COLO668 (cell line): ENCODE results near the gene EMSY.
"Not testable (repeated sequence)": the region's sequence is repeated elsewhere in the genome, so short reads cannot be mapped to it uniquely, and the experiment has no call there.

Experiments
- DNase-seq: peaks from one replicate; lab custom pipeline; 2025; ENCODE audit not compliant: unreplicated experiment; lab: John Stamatoyannopoulos, UW

The EMSY gene, protein sequence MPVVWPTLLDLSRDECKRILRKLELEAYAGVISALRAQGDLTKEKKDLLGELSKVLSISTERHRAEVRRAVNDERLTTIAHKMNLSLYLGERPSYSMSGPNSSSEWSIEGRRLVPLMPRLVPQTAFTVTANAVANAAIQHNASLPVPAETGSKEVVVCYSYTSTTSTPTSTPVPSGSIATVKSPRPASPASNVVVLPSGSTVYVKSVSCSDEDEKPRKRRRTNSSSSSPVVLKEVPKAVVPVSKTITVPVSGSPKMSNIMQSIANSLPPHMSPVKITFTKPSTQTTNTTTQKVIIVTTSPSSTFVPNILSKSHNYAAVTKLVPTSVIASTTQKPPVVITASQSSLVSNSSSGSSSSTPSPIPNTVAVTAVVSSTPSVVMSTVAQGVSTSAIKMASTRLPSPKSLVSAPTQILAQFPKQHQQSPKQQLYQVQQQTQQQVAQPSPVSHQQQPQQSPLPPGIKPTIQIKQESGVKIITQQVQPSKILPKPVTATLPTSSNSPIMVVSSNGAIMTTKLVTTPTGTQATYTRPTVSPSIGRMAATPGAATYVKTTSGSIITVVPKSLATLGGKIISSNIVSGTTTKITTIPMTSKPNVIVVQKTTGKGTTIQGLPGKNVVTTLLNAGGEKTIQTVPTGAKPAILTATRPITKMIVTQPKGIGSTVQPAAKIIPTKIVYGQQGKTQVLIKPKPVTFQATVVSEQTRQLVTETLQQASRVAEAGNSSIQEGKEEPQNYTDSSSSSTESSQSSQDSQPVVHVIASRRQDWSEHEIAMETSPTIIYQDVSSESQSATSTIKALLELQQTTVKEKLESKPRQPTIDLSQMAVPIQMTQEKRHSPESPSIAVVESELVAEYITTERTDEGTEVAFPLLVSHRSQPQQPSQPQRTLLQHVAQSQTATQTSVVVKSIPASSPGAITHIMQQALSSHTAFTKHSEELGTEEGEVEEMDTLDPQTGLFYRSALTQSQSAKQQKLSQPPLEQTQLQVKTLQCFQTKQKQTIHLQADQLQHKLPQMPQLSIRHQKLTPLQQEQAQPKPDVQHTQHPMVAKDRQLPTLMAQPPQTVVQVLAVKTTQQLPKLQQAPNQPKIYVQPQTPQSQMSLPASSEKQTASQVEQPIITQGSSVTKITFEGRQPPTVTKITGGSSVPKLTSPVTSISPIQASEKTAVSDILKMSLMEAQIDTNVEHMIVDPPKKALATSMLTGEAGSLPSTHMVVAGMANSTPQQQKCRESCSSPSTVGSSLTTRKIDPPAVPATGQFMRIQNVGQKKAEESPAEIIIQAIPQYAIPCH (N-terminal part only)

DNA sequence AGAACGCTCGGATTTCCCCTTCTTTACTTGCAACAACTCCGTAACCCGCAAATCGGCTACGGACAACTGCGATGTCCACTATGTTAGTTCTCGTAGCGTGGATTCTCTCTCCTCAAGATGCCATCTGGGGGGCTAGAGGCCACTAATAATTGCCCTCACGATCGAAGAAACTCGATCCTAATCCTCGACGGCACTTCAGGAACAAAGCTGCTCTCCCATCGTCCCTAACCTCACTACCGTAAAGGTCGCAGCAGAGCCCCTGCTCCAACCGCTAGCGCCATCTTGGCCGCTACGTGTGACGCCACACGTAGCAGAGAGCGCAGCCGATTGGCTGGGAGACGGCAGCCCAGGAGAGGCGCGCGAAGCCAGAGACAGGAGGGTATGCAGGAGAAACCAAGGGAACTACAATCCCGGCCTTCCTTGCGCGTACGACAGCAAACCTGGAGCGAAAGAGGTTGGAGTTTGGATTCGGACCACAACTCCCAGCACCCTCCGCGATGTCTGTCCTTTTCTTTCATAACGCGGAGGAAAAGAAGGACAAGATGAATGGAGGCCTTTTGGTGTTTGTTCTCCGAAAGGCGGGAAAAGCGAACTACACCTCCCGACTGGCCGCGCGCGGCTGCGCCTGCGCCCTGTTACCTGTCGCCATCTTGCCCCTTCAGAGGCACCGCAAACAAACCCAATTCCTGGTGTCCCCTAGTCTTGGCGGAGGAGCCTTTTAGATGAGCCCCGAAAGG lies at the start of gene EMSY:
EMSY (plus strand) TSS at position 635 of the 737 bp plus-strand sequence. CDS start 1,921 bp downstream, outside the sequence.
- peak; percentile 97 for DNase-seq

DNA sequence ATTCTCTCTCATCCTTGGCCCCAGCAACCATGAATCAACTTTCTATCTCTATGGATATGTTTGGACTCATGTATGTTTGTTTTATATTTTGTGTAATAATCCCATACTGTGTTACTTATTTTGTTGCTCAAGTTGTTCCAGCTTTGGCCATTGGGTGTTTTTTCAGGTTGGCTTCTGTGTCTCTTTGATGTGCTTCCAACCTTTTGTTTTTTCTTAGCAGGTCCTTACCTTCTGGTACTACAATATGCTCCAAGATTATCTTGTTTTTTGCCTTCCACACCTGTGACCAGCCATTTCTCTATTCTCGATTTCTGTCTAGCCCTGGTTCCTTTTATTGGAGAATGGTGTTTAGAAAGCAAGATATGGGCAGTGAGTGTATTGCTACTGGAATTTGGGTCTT lies 49.5 kb upstream of the EMSY start:
- DNase-seq = no peak

DNA sequence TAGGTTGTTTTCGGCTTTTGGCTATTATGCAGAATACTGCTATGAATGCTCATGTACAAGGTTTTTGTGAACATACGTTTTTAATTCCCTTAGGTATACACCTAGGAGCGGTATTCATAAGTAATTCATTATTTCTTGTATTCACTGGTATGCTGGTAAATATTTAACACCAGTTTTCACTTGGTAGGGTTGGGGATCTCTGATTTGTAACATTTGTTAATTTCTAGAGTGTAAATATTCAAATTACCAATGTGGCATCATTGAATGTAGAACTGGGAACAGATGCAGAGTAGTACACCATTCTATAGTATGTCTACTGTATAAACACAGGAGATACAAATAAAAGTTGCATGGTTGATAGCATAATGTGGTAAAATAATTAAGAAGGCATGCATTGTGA lies 47.4 kb upstream of the EMSY start:
- DNase-seq = no peak

DNA sequence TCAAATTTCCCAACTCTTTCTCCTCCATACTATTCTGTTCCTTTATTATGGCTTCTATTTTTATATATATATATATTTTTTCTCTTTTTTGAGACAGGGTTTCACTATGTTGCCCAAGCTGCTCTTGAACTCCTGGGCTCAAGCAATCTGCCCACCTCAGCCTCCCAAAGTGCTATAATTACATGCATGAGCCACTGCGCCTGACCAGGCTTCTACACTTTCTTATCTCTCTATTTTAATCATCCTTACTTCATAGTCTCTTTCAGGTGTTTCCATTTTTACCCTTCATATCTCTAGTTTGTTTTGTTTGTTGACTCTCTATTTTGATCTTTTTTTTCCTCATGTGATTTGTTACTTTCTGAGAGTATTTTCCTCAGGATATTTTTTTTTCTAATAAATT lies 43.9 kb upstream of the EMSY start:
- no peak for DNase-seq

DNA sequence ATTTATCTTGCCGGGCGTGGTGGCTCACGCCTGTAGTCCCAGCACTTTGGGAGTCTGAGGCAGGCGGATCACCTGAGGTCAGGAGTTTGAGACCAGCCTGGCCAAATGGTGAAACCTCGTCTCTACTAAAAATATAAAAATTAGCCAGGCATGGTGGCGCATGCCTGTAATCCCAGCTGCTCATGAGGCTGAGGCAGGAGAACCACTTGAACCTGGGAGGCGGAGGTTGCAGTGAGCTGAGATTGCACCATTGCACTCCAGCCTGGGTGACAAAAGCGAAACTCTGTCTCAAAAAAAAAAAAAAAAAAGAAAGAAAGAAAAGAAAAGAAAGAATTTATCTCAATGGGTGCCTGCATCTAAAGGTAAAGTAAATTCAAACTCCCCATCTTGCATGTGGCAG lies 43.3 kb upstream of the EMSY start:
- DNase-seq = not testable (repeated sequence)

DNA sequence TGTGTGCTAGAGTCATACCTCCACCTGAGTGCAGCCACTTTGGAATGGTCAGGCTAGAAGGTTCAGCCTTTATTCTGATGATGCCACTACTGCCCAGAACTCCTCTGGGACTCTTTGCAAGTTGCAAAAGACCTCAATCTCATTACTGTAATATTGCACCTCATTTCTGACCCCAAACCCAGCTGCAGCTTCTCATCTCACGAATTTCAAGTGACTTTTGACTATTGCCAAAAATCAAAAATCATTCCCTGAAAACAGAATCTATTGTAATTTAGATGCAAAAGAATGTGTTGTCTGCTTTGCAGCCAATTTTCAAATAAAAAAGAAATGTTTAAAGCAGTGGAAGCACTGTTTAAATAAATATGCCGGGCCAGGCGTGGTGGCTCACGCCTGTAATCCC lies 38.5 kb upstream of the EMSY start:
- no peak for DNase-seq

DNA sequence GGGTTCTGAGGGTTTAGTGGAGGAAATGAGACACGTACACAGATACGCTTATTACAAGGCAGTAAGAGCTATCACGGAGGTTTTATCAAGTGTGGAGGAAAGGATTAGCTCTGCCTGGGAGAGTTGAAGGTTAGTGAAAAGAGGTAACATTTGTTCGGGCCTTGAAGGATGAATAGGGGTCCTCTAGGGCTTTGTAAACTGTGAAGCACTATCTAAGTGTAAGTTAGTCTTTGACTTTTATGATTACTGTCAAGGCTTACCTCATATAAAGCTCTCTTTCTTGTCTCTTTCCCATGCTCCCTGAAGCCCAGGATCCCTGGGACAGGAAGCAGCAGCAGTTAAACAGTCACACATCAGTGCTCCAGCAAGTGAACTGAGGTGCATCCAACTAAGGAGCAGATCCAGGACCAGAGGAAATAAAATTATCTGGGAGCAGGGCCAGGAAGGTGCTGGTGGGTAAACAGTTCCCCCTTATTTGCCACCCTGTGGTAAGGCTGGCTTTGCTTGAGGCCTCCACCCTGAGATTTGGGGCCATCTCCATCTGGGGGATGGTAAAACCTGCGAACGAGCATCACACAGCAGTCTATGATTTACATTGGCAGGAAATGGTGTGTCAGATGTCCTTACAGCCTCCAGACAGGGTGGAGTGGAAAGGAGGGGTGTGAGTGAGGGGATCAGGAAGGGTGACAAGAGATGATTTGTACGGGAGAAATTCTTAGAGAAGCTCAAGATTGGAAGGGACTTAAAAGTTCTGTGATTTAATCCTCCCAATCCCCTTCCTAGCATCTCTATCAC lies 36.5 kb upstream of the EMSY start:
- DNase-seq = peak; percentile 41

DNA sequence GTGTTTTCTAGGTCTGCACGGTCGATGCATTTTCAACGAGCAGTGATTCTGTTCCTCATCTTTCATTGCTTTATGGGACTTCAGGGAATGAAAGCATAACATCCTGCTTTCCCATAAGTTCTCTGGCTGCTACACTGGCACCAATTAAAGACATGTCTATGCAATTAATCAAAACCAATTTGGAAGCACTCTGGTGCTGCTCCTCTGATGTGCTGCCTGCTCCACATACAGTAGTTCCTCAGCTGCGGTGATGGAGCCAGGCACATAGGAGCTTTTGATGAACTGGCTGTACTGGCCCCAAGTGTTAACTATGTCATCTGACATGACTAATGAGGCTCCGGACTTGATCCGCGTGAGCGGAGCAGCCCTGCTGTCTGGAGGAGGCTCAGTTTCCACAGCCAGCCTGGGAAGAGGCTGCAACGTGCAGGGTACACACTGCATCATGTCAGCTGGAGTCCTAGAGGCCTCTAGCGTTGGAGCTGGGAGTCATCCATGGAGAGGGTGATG lies 33.9 kb upstream of the EMSY start:
- DNase-seq = no peak

DNA sequence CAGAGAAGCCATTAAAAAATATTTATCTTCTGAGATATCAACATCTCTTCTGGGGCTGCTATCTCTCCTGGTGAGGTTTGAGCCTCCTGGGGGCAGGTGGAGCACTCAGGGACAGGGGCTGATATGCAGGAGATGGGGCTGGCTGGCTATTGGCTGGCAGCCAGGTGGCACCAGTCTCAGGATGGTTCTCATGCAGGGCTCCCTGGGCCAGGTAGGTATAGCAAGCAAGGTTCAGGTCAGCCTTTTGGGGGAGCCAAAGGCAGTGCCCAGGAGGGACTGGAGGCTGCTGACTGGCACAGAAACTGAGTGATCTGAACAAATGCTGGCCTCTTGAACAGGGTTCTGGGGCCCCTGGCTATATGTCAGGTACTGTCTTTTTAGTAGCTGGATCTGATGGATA lies 29.7 kb upstream of the EMSY start:
- peak; percentile 28 for DNase-seq

DNA sequence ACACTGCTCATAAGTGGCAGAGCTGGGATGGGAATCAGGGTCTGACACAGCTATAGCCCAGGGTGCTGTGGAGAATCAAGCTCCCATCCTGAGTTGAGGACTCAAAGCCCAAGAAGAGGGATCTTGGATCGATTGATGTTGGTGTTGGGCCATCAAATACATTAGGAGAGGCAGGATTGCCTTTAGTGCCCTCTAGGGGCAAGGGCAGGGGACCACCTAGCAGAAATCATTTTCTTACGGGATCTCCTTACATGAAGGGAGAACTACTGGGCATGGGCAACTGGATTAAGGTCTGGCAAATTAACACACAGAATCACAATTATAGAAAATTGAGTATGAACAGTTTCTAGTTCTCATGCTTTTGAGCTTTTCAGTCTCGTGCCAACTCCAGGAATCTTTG lies 24.9 kb upstream of the EMSY start:
- peak; percentile 11 for DNase-seq

DNA sequence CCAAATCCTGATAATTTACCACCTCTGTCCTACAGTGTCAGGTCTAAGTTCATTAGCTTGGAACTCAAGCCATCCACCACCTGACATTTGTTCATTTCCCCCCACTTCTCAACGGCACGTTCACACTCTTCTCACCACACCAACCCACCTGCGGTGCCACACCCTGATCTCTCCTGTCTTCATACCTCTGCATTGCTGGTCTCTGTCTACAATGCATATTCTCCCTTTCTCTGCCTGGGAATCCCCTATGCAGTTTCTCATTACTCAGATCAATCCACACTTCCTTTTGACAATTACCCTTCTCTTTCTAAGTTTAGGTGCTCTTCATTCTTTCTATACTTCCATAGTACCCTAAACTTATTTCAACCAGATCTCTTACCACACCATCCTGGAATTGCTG lies 20.4 kb upstream of the EMSY start:
- no peak for DNase-seq

DNA sequence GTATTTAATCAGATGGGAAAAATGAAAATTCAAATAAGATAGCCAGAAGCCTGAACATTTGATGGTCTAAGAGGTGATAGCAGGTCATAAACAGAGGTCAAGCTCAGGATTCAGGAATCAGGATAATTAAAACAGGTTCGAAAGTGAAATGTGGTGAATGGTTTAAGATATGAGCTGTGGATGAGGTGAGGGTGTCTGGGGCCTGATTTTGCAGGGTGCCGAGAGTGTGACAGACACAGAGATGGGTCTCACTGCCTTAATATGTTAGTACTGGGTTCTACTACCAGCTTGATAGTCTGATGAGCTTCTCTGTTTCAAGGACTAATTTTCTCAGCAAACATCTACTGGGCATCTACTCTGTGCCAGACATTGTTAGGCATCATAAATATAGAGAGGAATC lies 19.9 kb upstream of the EMSY start:
- no peak for DNase-seq

DNA sequence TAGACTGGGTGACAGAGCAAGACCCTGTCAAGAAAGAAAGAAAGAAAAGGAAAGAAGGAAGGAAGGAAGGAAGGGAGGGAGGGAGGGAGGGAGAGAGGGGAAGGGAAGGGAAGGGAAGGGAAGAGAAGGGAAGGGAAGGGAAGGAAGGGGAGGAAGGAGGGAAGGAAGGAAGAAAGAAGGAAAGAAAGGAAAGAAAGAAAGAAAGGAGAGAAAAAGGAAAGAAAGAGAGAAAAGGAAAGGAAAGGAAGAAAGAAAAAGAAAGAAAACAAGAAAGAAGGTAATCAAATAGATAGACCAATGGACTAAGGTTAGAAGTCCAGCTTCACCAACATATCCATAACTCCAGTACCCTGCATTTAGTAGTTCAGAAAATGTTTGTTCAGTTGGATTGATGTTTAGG lies 18.2 kb upstream of the EMSY start:
- DNase-seq = no peak

DNA sequence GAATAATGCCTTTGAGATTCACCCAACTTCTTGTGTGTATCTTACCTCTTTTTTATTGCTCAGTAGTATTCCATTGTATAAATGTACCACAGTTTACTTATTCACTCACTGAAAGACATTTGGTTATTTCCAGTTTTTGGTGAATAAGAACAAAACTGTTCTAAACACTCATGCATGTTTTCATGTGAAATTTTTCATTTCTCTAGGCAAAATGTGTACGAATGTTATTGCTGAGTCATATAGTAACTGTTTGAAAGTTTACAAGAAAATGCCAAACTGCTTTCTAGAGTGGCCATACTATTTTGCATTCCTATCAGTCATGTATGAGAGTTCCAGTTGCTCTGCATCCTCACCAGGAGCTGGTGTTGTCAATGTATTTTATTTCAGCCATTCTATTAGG lies 8.8 kb upstream of the EMSY start:
- no peak for DNase-seq

DNA sequence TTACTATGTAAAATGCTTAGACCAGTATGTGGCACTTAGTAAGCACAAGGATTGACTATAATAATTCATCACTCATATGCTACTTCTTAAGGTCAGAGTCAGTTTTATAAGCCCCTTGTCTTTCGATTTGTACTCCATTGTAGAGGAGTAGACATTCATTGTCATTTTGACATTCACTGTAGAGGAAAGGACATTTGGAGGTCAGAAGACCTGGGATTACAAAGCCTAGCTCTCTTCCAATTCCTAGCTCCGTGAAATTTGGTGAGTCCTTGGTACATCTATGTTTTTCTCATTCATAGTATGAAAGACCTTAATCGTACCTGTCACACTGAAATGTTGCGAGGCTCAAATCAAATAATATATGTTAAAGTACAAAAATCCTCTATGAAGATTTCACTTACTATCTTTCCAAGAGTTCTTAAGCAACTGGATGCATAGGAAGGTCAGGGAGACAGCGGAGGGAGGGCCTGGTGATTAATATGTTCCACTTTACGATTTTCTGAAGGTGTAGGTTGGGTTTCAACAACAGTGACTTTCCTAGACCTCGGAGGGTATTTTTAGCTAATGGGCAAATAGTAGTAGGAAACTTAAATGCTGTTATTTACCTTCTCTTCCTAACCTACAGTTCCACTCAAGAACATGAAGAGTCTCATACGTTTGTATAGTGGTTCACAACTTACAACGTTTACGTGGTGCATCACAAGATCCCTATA lies 1.4 kb upstream of the EMSY start:
- DNase-seq = no peak

DNA sequence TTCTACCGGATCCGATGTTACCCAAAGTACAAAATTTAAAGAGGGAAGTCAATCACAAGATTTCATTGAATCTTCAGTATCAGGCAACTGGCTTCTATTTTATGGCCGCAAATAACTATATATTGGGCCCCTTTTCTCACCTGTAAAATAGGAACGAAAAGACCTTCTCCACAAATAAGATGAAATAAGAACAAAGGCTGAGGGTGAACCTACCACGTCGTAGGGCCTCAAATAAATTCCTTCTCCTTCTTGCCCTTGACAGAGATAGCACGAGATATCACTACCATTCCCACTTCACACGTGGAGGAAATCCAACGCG lies 794 bp upstream of the EMSY start:
- DNase-seq = no peak

DNA sequence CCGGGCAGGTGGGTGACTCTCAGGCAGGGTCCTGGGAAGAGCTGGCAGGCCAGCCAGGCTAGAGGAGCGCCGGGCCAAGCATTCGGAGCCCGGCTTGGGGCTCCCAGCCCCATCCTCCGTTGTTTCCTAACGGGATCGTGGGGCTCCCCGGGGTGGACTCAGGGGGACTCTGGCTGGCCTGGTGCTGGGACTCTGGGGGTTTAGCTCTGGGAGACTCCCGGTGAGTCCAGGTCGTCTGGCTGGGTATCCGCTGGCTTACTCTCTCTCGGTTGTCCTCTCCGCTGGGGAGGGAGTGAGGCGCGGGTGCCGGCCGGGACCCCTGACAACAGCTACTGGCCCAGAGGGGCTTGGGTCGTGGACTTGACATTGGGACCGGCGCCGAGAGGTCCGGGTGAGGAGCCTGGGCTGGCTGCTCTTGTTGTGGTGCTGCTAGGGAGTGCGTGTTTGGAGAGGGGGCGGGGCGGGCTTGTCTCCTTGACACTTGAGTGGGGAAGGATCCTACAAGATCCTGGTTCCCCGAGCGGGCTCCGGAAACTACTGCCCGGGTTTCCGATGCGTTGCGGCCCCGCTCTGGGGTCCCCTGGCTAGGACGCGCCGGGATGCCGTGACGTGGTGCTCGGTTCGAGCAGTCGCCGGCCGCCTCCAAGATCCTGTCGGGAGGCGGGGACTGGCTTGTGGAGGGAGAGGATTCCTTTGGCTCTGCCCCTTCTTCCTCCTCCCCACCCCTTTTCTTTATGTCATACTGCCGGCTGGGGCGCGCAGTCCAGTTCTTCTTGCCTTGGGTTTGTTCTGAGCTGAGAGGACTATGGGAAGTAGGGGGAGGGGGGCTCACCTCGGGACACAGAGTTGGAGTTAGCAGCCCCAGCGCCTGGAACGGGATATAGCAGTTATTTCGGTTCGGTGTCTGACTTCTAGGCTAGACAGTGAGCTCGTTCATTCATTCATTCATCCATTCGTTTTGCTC lies 585 bp downstream of the EMSY start:
- DNase-seq = peak; percentile 67

DNA sequence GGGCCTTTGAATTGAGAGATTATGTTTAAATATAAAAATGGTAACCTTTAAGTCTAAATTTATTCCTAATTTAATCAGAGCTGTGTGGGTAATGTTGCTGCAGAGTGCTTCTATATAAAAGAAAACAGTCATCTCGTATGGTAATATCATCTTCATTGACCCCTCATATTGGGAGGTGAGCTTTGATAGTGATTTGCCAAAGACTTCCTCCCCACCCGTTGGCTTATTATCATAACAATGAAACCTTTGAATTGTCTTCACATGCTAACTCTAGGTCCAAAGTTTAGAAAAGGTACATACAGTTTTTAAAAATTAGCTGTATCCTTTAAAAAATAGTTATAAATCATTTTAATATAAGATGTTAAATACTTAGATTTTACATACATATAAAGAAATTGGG lies 3.7 kb downstream of the EMSY start:
- DNase-seq = no peak
